ENCODE measurements around the gene HTR7.

Gene HTR7

GRCh38 chr10:90743291-90743690 lies 114.5 kb downstream of the HTR7 start:
- TF ChIP-seq, protein P1, sequence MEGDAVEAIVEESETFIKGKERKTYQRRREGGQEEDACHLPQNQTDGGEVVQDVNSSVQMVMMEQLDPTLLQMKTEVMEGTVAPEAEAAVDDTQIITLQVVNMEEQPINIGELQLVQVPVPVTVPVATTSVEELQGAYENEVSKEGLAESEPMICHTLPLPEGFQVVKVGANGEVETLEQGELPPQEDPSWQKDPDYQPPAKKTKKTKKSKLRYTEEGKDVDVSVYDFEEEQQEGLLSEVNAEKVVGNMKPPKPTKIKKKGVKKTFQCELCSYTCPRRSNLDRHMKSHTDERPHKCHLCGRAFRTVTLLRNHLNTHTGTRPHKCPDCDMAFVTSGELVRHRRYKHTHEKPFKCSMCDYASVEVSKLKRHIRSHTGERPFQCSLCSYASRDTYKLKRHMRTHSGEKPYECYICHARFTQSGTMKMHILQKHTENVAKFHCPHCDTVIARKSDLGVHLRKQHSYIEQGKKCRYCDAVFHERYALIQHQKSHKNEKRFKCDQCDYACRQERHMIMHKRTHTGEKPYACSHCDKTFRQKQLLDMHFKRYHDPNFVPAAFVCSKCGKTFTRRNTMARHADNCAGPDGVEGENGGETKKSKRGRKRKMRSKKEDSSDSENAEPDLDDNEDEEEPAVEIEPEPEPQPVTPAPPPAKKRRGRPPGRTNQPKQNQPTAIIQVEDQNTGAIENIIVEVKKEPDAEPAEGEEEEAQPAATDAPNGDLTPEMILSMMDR (IDR thresholded peaks at IDR 0.05; ENCODE audit: low read depth, low read length): no peak
- no peak overlapping the region for H3K4me3 ChIP-seq (ENCODE audit: low read depth, low read length)

DNA sequence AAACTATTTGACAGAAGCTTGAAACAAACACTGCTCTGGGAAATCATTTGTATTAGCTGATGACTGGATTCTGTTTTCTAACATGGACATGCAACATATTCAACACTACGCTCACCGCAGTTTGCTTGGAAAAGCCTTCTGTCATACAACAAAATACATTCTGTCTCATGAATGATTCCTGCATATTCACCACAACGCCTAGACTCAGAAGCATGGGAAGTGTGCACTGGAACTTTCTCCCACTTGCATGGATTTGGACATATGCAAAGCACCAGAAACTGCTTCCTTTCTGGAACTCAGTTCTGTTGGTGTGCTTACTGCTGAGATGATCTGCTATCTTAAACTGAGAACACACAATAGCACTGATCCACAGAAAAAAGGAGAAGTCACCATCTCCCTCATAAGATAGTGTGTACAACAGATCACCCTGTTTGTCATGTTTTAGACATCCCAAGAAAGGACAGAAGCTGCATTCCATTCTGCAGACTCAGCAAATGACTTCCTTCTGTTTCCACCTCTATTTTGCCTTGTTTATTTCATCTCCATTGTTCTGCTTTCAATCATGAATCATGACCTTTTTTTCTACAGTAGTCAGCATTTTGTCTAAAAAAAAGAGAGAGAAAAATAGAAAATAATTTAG lies 115.8 kb downstream of the HTR7 start:
- no peak overlapping the region for H3K4me3 ChIP-seq (ENCODE audit: low read depth, low read length)
- TF ChIP-seq, protein P1 (IDR thresholded peaks at IDR 0.05; ENCODE audit: low read depth, low read length): no peak

GRCh38 chr10:90740265-90740664 lies 117.6 kb downstream of the HTR7 start:
- TF ChIP-seq, protein P1 (IDR thresholded peaks at IDR 0.05; ENCODE audit: low read depth, low read length): no peak
- H3K4me3 ChIP-seq (ENCODE audit: low read depth, low read length): no peak overlapping the region

DNA sequence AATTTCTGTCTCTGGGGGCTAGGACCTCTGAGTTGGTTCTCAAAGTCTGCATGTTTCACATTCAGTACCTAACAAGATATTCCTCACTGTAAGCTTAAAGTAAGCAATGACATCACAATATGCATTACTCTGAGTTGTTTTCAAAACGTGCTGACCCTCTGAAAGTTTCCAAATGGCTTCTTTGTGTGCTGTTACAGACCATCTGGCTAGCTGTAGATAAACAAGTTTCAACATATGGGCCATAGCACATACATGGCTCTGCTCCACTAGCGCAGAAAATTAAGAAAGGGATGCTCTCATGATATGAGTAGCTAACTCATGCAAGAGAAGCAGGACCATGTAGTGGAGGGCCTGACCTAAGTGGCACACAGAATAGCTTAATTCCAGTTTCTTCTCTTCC lies 119.0 kb downstream of the HTR7 start:
- TF ChIP-seq, protein P1 (IDR thresholded peaks at IDR 0.05; ENCODE audit: low read depth, low read length): no peak
- H3K4me3 ChIP-seq (ENCODE audit: low read depth, low read length): no peak overlapping the region

DNA sequence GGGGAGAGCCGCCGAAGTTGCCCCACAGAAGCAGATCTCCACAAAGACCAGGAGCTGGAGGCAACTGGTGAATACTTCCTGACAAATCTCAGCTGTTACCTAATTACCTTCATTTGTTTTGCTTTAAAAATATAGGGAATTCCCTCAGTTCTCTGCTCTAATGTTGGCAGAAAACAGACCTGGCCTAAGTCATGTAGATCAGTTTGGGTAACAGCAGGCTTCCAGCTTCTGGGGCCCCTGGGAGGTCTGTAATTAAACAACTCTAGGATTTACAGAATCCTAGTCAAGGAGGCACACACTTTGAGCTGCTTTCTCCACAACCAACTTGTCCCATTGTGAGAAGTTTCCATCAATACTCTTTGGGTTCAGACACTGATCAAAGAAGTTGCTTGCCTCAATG lies 123.4 kb downstream of the HTR7 start:
- H3K4me3 ChIP-seq (ENCODE audit: low read depth, low read length): no peak overlapping the region
- TF ChIP-seq, protein P1 (IDR thresholded peaks at IDR 0.05; ENCODE audit: low read depth, low read length): no peak

- TF ChIP-seq, protein P1 (IDR thresholded peaks at IDR 0.05; ENCODE audit: low read depth, low read length): no peak
- H3K4me3 ChIP-seq (ENCODE audit: low read depth, low read length): no peak overlapping the region
Observed at GRCh38 chr10:90732581-90732980, 125.3 kb downstream of the HTR7 start.

DNA sequence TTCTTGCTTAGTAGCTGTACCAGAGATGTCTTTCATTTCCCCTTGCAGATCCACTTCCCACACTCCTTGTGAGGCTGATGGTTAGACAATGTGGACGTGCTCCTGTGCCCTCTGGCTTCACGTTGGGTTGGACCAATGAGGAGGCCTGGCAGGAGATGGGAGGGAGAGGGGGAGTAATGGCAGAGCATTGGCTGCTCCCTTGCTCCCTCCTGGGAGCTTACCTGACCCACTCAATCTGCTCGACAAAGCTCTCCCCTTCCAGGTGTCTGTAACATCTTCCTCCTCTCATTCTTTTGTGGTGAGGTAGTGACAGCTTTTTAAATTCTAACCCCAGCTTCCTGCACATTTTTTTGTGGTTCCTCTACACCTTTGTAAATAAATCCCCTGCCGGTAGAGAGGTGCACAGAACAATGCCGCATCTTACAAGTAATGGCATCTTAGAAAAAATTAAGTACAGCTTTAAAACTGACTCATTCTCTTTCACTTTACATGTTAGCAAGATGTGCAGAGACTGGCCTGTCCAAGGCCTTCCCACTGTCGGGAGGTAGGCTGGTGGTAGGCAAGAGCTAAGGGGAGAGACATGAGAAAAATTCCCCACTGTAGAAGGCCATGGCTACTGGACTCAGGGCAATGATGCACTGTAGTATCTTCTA lies 134.3 kb downstream of the HTR7 start:
- no peak overlapping the region for H3K4me3 ChIP-seq (ENCODE audit: low read depth, low read length)
- TF ChIP-seq, protein P1 (IDR thresholded peaks at IDR 0.05; ENCODE audit: low read depth, low read length): no peak
